Neural cell (in vitro differentiated cells): ENCODE data around the gene PLEKHM1. TPM values are rescaled to one million over a fixed set of nuclear protein-coding genes. Genes with fewer than 3 reads are reported as not detected.
"Not testable (repeated sequence)": the region's sequence is repeated elsewhere in the genome, so short reads cannot be mapped to it uniquely, and the experiment has no call there.

Experiments
- H2AFZ ChIP-seq: fragments of 200-600, 300-800 bp; sonication (generic), shearing (Covaris generic); 2 replicates; pipeline ENCODE4 v1.6.0; 2014; ENCODE audit warnings: low read depth, mild to moderate bottlenecking, antibody characterized with exemption, low read length, moderate library complexity
- H3F3A ChIP-seq: fragments of 200-600 bp; shearing (Covaris generic); 2 replicates; pipeline ENCODE4 v1.6.1; 2016; ENCODE audit warnings: mild to moderate bottlenecking, moderate library complexity, mixed read lengths, antibody characterized with exemption, low read length; ENCODE audit not compliant: insufficient read depth, poor library complexity, severe bottlenecking
- H3K27ac ChIP-seq: fragments of 200-600, 300-800 bp; sonication (generic), shearing (Covaris generic); 2 replicates; pipeline ENCODE4 v1.5.1; 2014; ENCODE audit warnings: mild to moderate bottlenecking, low read length, moderate library complexity
- H3K27me3 ChIP-seq: fragments of 300-800, 200-600 bp; sonication (generic), shearing (Covaris generic); 2 replicates; pipeline ENCODE4 v1.6.0; 2014; ENCODE audit warnings: mild to moderate bottlenecking, low read depth, low read length, moderate library complexity; ENCODE audit not compliant: insufficient read depth
- H3K36me3 ChIP-seq: fragments of 300-800, 200-600 bp; sonication (generic), shearing (Covaris generic); 2 replicates; pipeline ENCODE4 v1.5.1; 2014; ENCODE audit warnings: mild to moderate bottlenecking, antibody characterized with exemption, low read length, moderate library complexity; ENCODE audit not compliant: insufficient read depth
- H3K4me2 ChIP-seq: fragments of 300-800, 200-600 bp; sonication (generic), shearing (Covaris generic); 2 replicates; pipeline ENCODE4 v1.6.0; 2014; ENCODE audit warnings: mild to moderate bottlenecking, low read length
- H3K4me3 ChIP-seq: fragments of 300-800, 200-600 bp; sonication (generic), shearing (Covaris generic); 2 replicates; pipeline ENCODE4 v1.5.1; 2014; ENCODE audit warnings: mild to moderate bottlenecking, low read length, moderate library complexity
- H3K79me2 ChIP-seq: fragments of 200-600 bp; shearing (Covaris generic); replicated peaks from 2 replicates; pipeline ENCODE4 v1.6.0; 2014; ENCODE audit warnings: mild to moderate bottlenecking, low read length, moderate library complexity; ENCODE audit not compliant: insufficient read depth
- H3K9ac ChIP-seq: fragments of 300-800, 200-600 bp; sonication (generic), shearing (Covaris generic); 2 replicates; pipeline ENCODE4 v1.6.1; 2016; ENCODE audit warnings: mild to moderate bottlenecking, low read length, mixed read lengths
- H3K9me2 ChIP-seq: fragments of 200-600 bp; shearing (Covaris generic); 2 replicates; pipeline ENCODE4 v1.6.1; 2016; ENCODE audit warnings: mild to moderate bottlenecking, low read length, mixed read lengths; ENCODE audit not compliant: insufficient read depth
- H3K9me3 ChIP-seq: fragments of 200-600, 300-800 bp; sonication (generic), shearing (Covaris generic); 2 replicates; pipeline ENCODE4 v1.6.1; 2016; ENCODE audit warnings: mild to moderate bottlenecking, mixed run types, low read length, moderate library complexity, mixed read lengths
- H4K20me1 ChIP-seq: fragments of 200-600 bp; shearing (Covaris generic); 2 replicates; pipeline ENCODE4 v1.6.1; 2016; ENCODE audit warnings: mild to moderate bottlenecking, mixed run types; ENCODE audit not compliant: insufficient read depth
- polyA plus RNA-seq: library from polyadenylated mRNA; depleted of rRNA; stranded (reverse); fragments of >200 nt; gene quantifications from 2 replicates; pipeline ENCODE4 v1.2.3, GENCODE V29; 2014

Gene PLEKHM1
- polyA plus RNA-seq, 1 donor from 2014 or later = 3.1 TPM

- not testable (repeated sequence) for H2AFZ ChIP-seq, H3K4me2 ChIP-seq, H3K27ac ChIP-seq, H4K20me1 ChIP-seq, H3K4me3 ChIP-seq, H3K79me2 ChIP-seq, H3K27me3 ChIP-seq, H3K36me3 ChIP-seq, H3F3A ChIP-seq, H3K9ac ChIP-seq, H3K9me2 ChIP-seq, H3K9me3 ChIP-seq
Observed at GRCh38 chr17:45483177-45483576, 7.3 kb downstream of the PLEKHM1 start.

- not testable (repeated sequence) for H3K4me2 ChIP-seq, H3K36me3 ChIP-seq, H3K4me3 ChIP-seq, H3F3A ChIP-seq, H4K20me1 ChIP-seq, H3K79me2 ChIP-seq, H3K9ac ChIP-seq, H3K9me3 ChIP-seq, H3K27ac ChIP-seq, H2AFZ ChIP-seq, H3K9me2 ChIP-seq, H3K27me3 ChIP-seq
Observed at GRCh38 chr17:45482317-45482716, 8.2 kb downstream of the PLEKHM1 start.

GRCh38 chr17:45475436-45475835 is 15.1 kb downstream of the PLEKHM1 start:
- H3K27me3 ChIP-seq, H4K20me1 ChIP-seq, H2AFZ ChIP-seq, H3K9ac ChIP-seq, H3K9me3 ChIP-seq, H3K79me2 ChIP-seq, H3K27ac ChIP-seq, H3K9me2 ChIP-seq, H3K36me3 ChIP-seq, H3F3A ChIP-seq, H3K4me3 ChIP-seq, H3K4me2 ChIP-seq: not testable (repeated sequence)

DNA sequence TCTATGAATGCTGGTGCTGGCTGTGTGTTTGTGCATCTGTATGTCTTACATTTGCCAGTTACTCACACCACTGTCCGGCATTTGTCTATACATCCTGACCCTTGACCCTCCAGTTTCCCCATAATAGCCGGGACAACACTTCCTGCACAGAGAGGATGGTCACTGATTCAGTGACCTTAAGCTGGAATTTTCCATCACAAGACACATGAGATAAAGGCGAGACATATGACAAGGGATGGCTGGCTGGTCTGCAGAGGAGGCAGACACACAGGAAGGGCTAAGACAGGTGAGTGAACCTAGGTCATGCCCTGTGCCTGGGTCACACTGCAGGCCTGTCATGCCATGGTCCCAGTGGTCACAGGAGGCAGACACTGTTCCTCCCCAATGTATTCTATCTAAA is 18.3 kb downstream of the PLEKHM1 start:
- H3K27me3 ChIP-seq, H3K9ac ChIP-seq, H2AFZ ChIP-seq, H3K4me2 ChIP-seq, H3K79me2 ChIP-seq, H3K36me3 ChIP-seq, H3K4me3 ChIP-seq, H3F3A ChIP-seq, H4K20me1 ChIP-seq, H3K9me3 ChIP-seq, H3K9me2 ChIP-seq, H3K27ac ChIP-seq: not testable (repeated sequence)

GRCh38 chr17:45469204-45469563 is 21.3 kb downstream of the PLEKHM1 start:
- H3K9me3 ChIP-seq, H3K4me3 ChIP-seq, H3K4me2 ChIP-seq, H3K9me2 ChIP-seq, H4K20me1 ChIP-seq, H3K9ac ChIP-seq, H3K36me3 ChIP-seq, H3K79me2 ChIP-seq, H3K27ac ChIP-seq, H3F3A ChIP-seq, H2AFZ ChIP-seq, H3K27me3 ChIP-seq: not testable (repeated sequence)

- not testable (repeated sequence) for H3F3A ChIP-seq, H3K27me3 ChIP-seq, H3K4me2 ChIP-seq, H3K9me3 ChIP-seq, H3K9ac ChIP-seq, H3K36me3 ChIP-seq, H3K79me2 ChIP-seq, H3K27ac ChIP-seq, H2AFZ ChIP-seq, H4K20me1 ChIP-seq, H3K4me3 ChIP-seq, H3K9me2 ChIP-seq
Observed at GRCh38 chr17:45468293-45469203, 22.0 kb downstream of the PLEKHM1 start.

DNA sequence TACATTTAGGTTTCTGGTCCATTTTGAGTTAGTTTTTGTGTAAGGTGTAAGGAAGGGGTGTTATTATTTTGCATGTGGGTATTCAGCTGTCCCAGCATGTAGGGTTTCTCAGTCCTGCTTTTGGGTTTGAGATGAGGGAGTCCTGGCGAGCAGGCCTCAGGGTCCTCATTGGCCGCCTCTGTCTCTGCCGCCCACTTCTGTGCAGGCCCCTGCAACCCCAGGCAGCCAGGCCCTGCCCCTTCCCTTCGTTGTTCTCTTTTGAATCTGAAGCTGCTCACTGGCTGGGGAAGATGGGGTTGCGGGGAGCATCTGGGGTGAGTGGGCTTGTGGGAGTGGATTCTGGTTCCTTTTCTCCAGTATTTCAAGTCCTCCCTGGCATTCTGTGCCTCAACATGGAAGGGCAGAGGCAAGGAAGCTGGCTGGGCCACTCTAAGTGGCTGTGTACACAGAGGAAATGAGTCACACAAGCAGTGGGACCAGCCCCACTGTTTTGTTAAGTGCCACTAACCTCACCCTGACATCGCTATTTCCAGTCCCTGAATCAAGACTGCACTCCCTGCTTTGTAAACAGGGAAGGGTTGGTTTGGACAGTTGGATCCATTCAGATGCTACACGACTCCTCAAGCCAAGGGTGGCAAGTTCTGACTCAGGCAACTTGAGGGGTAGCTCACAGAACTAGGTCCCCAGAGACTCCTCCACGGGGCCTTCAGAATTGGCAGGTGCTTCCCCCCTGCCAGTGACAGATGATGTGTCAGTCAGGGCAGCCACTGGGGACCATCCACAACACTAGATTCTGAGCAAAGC is 28.8 kb downstream of the PLEKHM1 start:
- H3F3A ChIP-seq, H3K4me3 ChIP-seq, H2AFZ ChIP-seq, H3K27ac ChIP-seq, H3K27me3 ChIP-seq, H4K20me1 ChIP-seq, H3K9ac ChIP-seq, H3K36me3 ChIP-seq, H3K4me2 ChIP-seq, H3K79me2 ChIP-seq, H3K9me3 ChIP-seq, H3K9me2 ChIP-seq: not testable (repeated sequence)

DNA sequence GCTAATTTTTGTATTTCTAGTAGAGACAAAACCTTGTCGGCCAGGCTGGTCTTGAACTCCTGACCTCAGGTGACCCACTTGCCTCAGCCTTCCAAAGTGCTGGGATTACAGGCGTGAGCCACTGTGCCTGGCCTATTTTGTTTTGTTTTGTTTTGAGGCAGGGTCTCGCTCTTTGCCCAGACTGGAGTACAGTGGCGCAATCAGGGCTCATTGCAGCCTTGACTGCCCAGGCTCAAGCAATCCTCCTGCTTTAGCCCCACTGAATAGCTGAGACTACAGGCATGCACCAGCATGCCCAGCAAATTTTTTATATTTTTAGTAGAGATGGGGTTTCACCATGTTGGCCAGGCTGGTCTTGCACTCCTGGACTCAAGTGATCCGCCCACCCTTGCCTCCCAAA is 30.1 kb downstream of the PLEKHM1 start:
- not testable (repeated sequence) for H3K27ac ChIP-seq, H3K79me2 ChIP-seq, H3K27me3 ChIP-seq, H3K4me2 ChIP-seq, H3K9me2 ChIP-seq, H4K20me1 ChIP-seq, H3K4me3 ChIP-seq, H3K36me3 ChIP-seq, H2AFZ ChIP-seq, H3K9ac ChIP-seq, H3K9me3 ChIP-seq, H3F3A ChIP-seq
